ENCODE measurements around the gene CTDSP2. TPM values are rescaled to one million over a fixed set of nuclear protein-coding genes. Genes with fewer than 3 reads are reported as not detected.
"Not testable (repeated sequence)": the region's sequence is repeated elsewhere in the genome, so short reads cannot be mapped to it uniquely, and the experiment has no call there.

The CTDSP2 gene
- total and polyA plus RNA-seq, 5 donors, result 41.7 to 116 (median 99.6) TPM

DNA sequence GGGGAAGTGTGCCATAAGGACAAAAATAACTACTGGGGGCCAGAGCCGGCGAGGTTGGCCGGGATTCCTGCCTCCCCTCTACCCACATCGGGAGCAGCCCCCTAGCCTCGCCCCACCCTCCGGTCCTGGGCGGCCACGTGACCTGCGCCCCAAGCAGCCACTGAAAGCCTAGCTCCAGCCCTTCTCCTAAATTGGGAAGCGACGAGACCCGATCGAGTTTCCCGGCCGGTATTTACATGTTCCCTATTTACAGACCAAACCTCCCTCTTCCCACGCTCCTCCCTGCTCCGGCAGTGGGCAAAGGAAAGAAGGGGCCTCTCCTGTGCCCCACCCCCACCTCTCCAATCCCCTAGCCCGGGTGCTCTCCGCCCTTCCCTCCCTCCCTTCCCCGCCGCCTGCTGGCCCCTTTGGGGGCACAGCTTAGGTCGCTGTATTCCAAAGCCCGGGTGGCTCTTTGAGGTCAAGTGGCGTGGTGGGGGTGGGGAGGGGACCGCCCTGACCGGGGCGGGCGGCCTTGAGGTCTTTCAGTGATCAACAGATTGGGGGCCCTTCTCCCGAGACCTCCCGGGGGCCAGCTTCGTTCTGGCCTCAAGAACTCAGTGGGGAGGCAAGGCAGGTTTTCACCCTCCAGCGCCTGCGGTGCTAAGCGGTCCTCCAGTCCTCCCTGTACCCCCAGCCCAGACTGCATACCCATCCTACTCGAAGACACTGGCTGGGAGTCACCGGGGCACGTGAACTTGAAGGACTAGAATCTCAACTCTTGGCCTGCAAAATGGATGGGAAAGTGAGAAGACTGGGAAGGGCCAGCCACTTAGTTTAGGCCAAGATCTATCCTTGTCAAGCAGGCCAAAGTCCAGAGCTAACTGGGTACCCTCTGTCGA is 6.3 kb upstream of the CTDSP2 start:
- Histone ChIP-seq H3K27me3 (ENCODE audit: control insufficient read depth, insufficient read depth) (no peaks in the 10 kb centered on the region), H3K4me1 (ENCODE audit: control insufficient read depth, insufficient read depth, low read length) (peaks cover 11% of the 10 kb centered on the region), H3K27ac (ENCODE audit: low read length) (peak overlapping the region; percentile 65), H3K9me3 (ENCODE audit: control insufficient read depth, low read length) (no peaks in the 10 kb centered on the region), H3K4me3 (ENCODE audit: low read length) (peak overlapping the region; percentile 21)
- ATAC-seq, result peak; percentile 78 to 83
- peak; percentile 69 to 86 (median 84) for DNase-seq
- intact Hi-C loops (cut with DNase I), result no loop called here
- WGBS, result 26% methylated on average over 38 of the region's 38 CpGs

DNA sequence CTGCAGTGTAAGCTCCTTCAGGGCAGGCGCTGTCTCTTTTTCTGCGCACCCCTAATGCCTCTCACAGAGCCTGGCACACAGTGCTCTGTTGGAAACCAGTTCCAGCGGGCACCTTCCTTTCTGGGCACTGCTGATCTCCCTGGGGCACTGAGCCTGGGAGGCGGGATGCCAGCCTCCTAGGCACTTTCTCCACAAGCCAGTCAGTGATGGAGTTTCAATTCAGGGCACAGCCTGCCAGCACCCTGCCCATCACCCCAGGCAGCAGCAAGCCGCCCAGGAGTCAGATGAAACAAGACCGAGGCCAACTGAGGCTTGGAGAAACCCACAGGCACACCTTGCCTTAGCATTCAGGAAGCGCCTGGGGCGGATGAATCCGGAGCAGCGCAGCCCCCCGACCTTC is 5.7 kb upstream of the CTDSP2 start:
- Histone ChIP-seq H3K9me3 (ENCODE audit: control insufficient read depth, low read length) (no peaks in the 10 kb centered on the region), H3K27ac (ENCODE audit: low read length) (peak overlapping the region; percentile 65), H3K4me3 (ENCODE audit: low read length) (peak overlapping the region; percentile 21), H3K4me1 (ENCODE audit: control insufficient read depth, insufficient read depth, low read length) (peaks cover 11% of the 10 kb centered on the region), H3K27me3 (ENCODE audit: control insufficient read depth, insufficient read depth) (no peaks in the 10 kb centered on the region)
- 32% methylated on average over 11 of the region's 11 CpGs for WGBS
- DNase-seq, result peak; percentile 28 to 76 (median 73)
- peak; percentile 13 to 53 for ATAC-seq
- intact Hi-C loops (cut with DNase I), result no loop called here

DNA sequence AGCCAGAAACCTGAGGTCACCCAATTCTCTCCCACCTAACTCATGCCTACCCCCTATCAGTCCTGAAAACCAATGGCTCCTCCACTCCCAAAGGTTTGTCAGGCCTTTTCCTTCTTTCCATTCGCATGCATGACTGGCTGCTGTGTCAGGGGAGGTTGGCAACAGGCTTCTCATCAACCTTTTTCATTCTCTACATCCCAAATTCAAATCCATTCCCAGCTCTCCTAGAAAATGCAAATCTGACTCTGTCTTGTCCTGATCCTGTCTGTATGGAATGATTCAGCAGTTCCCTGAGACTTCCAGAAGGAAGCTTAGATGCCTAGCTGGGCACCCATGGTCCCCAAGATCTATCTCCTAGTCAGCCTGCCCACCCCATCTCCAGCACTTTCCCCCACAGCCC is 5.0 kb upstream of the CTDSP2 start:
- Histone ChIP-seq H3K9me3 (ENCODE audit: control insufficient read depth, low read length) (no peaks in the 10 kb centered on the region), H3K4me3 (ENCODE audit: low read length) (no peak overlapping the region), H3K4me1 (ENCODE audit: control insufficient read depth, insufficient read depth, low read length) (peaks cover 11% of the 10 kb centered on the region), H3K27me3 (ENCODE audit: control insufficient read depth, insufficient read depth) (no peaks in the 10 kb centered on the region), H3K27ac (ENCODE audit: low read length) (no peak overlapping the region)
- intact Hi-C loops (cut with DNase I), result no loop called here
- ATAC-seq, result no peak
- 90% methylated on average over 1 of the region's 1 CpG for WGBS
- no peak for DNase-seq

DNA sequence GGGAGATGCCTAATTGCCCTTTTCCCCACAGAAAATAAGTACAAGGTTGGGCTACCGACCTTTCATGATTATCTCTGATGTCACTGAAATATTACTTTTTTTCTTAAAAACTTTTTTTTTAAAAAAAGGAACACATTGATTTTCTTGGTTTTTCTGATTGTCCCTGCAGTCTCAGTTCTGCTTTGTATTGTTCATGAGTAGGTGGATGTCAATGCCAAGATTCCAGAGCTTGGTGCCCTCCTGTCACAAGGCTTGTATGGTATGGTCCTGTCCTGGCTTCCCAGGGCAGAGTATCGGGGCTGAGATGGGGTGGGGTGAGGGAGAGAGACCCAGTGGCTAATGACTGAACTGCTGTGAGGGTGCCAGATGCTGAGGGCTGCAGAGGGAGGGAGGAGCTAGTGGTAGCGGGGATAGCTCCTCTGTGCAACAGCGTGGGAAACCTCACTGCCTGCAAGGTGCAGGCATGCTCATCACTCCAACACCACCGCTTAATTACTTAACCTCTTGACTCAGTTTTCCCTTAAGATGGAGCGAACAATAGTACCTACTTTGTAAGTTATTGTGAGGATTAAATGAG is 4.4 kb upstream of the CTDSP2 start:
- intact Hi-C loops (cut with DNase I), result no loop called here
- H3K27ac ChIP-seq (ENCODE audit: low read length), result no peak overlapping the region
- WGBS, result 51% methylated on average over 6 of the region's 6 CpGs
- ATAC-seq (no peak), DNase-seq (peak in 1 of 3 donors; percentile 26)
- H3K27me3 ChIP-seq (ENCODE audit: control insufficient read depth, insufficient read depth), result no peaks in the 10 kb centered on the region
- no peak overlapping the region for H3K4me3 ChIP-seq (ENCODE audit: low read length)
- H3K4me1 ChIP-seq (ENCODE audit: control insufficient read depth, insufficient read depth, low read length), result peaks cover 11% of the 10 kb centered on the region
- H3K9me3 ChIP-seq (ENCODE audit: control insufficient read depth, low read length), result no peaks in the 10 kb centered on the region

DNA sequence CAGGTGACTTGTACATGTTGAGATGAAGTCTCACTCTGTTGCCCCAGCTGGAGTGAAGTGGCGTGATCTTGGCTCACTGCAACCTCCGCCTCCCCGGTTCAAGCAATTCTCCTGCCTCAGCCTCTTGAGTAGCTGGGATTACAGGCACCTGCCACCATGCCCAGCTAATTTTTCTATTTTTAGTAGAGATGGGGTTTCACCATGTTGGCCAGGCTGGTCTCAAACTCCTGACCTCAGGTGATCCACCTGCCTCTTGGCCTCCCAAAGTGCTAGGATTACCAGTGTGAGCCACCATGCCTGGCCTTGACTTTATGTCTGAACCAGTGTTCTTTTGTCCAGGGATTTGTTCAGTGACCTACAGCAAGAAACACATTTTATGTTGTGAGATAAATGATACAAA is 2.9 kb upstream of the CTDSP2 start:
- not testable (repeated sequence) for H3K9me3 ChIP-seq (ENCODE audit: control insufficient read depth, low read length); DNase-seq; H3K4me1 ChIP-seq (ENCODE audit: control insufficient read depth, insufficient read depth, low read length); H3K27ac ChIP-seq (ENCODE audit: low read length); ATAC-seq; H3K4me3 ChIP-seq (ENCODE audit: low read length); H3K27me3 ChIP-seq (ENCODE audit: control insufficient read depth, insufficient read depth)
- WGBS, result 95% methylated on average over 3 of the region's 3 CpGs
- intact Hi-C loops (cut with DNase I), result loop anchor here in 2 of 4 donors (5.0 kb wide), 2 partner anchors 43 to 48 kb away; no protein-coding TSS in a partner anchor

DNA sequence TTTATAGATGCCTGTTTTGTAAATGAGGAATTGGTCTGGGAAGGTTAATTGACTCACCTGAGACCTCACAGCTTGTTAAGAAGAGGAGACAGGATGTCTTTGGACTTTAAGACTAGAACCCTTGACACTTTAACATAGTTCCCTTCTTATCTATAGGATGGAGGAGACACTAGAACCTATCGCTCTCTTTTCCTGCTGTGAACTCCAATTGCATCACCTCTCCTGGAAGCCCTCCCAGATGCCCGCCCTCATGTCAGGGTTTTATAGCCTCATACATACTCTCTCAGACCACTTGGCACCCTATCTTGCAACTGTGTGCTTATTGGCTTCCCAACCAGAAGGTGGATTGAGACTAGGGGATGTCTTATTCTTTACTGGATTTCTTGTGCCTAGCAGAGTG is 2.5 kb upstream of the CTDSP2 start:
- 80% methylated on average over 2 of the region's 2 CpGs for WGBS
- Histone ChIP-seq H3K9me3 (ENCODE audit: control insufficient read depth, low read length) (no peaks in the 10 kb centered on the region), H3K4me3 (ENCODE audit: low read length) (no peak overlapping the region), H3K4me1 (ENCODE audit: control insufficient read depth, insufficient read depth, low read length) (peaks cover 10% of the 10 kb centered on the region), H3K27ac (ENCODE audit: low read length) (no peak overlapping the region), H3K27me3 (ENCODE audit: control insufficient read depth, insufficient read depth) (no peaks in the 10 kb centered on the region)
- ATAC-seq (no peak), DNase-seq (no peak)
- intact Hi-C loops (cut with DNase I), result loop anchor here in 2 of 4 donors (5.0 kb wide), 2 partner anchors 43 to 48 kb away; no protein-coding TSS in a partner anchor

DNA sequence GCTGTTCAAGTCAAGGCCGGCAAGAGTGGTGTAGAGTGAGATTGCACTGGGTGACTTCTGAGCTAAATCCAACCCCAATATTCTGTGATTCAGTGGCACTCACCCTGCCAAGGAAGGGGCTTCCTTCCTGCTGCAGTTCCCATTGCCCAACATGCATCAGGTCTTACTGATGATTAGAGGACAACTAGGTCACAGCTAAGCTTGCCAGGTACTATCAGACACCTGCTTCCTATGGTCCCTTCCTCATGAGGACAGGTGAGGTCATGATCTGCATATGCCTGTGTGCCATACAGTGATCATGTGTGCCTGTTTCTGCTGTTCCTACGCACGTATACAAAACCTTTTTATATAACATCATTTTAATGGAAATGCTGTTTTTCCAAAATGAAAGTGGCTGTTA is 1.7 kb upstream of the CTDSP2 start:
- Histone ChIP-seq H3K27ac (ENCODE audit: low read length) (no peak overlapping the region), H3K4me3 (ENCODE audit: low read length) (no peak overlapping the region), H3K4me1 (ENCODE audit: control insufficient read depth, insufficient read depth, low read length) (peaks cover 10% of the 10 kb centered on the region), H3K9me3 (ENCODE audit: control insufficient read depth, low read length) (no peaks in the 10 kb centered on the region), H3K27me3 (ENCODE audit: control insufficient read depth, insufficient read depth) (no peaks in the 10 kb centered on the region)
- WGBS, result 89% methylated on average over 3 of the region's 3 CpGs
- no peak for ATAC-seq
- intact Hi-C loops (cut with DNase I), result loop anchor here in 2 of 4 donors (5.0 kb wide), 2 partner anchors 44 to 49 kb away; no protein-coding TSS in a partner anchor
- no peak for DNase-seq

DNA sequence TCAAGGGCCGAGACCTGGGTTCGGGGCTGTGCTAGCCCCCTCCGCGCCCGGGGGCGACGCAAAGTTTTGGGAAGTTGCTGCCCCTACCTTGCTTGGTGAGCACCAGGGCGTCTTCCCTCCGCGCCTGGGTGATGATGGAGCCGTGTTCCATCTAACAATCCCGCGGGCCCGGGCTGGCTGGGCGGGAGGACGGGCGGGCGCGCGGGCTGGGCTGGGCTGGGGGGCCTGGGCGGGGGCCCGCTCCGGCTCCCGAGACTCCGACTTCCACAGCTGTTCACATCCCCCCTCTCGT is 298 bp downstream of the CTDSP2 start:
- no peaks in the 10 kb centered on the region for H3K27me3 ChIP-seq (ENCODE audit: control insufficient read depth, insufficient read depth)
- H3K4me1 ChIP-seq (ENCODE audit: control insufficient read depth, insufficient read depth, low read length), result peaks cover 16% of the 10 kb centered on the region
- no peaks in the 10 kb centered on the region for H3K9me3 ChIP-seq (ENCODE audit: control insufficient read depth, low read length)
- H3K27ac ChIP-seq (ENCODE audit: low read length), result peak overlapping the region; percentile 100
- WGBS, result under 1% methylated on average over 26 of the region's 26 CpGs
- intact Hi-C loops (cut with DNase I), result loop anchor here in 2 of 4 donors (5.0 kb wide), 2 partner anchors 46 to 51 kb away; no protein-coding TSS in a partner anchor
- ATAC-seq (peak; percentile 30 to 51), DNase-seq (no peak)
- H3K4me3 ChIP-seq (ENCODE audit: low read length), result peak overlapping the region; percentile 92

DNA sequence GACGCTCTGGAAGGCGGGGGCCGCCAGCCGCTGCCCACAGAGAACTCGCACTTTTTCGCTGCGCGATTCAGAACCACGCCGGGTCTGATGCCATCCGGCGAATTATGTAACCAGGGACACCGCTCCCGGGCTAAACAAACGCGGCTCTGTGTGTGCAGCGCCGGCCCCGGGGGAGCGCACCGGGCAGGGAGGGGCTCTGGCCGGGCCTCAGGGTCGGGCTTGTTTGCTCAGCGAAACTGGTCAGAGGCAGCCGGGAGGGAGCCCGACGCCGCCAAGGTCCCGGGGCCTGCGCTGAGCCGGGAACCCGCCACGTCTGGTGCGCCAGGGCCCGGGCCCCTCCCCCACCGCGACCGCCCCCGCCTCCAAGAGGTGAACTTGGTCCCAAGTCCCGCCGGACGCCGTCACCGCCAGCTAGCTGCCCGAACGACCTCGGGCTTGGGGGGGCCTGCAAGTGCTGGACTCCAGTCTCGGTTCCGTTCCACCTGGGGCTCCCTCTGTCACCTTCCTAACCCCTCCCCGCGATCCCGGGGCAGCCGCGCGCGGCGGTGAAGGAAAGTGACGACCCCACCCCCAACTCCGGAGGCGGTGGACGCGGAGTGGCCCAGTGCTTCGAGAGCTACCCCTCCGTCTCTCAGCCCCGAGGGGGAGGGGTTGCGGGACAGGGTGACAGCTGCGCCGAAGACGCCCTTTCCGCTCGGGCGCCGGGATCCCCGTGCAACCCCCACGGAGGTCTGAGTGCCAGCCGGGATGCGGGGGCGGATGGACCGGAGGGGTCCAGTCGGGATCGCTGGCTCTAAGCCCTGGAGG is 848 bp downstream of the CTDSP2 start:
- intact Hi-C loops (cut with DNase I), result loop anchor here in 2 of 4 donors (5.0 kb wide), 2 partner anchors 47 to 52 kb away; no protein-coding TSS in a partner anchor
- Histone ChIP-seq H3K27ac (ENCODE audit: low read length) (peak overlapping the region; percentile 100), H3K4me3 (ENCODE audit: low read length) (peak overlapping the region; percentile 92), H3K9me3 (ENCODE audit: control insufficient read depth, low read length) (no peaks in the 10 kb centered on the region), H3K4me1 (ENCODE audit: control insufficient read depth, insufficient read depth, low read length) (peaks cover 17% of the 10 kb centered on the region), H3K27me3 (ENCODE audit: control insufficient read depth, insufficient read depth) (no peaks in the 10 kb centered on the region)
- peak; percentile 82 to 93 (median 92) for DNase-seq
- under 1% methylated on average over 81 of the region's 81 CpGs for WGBS
- ATAC-seq, result peak; percentile 50 to 67

DNA sequence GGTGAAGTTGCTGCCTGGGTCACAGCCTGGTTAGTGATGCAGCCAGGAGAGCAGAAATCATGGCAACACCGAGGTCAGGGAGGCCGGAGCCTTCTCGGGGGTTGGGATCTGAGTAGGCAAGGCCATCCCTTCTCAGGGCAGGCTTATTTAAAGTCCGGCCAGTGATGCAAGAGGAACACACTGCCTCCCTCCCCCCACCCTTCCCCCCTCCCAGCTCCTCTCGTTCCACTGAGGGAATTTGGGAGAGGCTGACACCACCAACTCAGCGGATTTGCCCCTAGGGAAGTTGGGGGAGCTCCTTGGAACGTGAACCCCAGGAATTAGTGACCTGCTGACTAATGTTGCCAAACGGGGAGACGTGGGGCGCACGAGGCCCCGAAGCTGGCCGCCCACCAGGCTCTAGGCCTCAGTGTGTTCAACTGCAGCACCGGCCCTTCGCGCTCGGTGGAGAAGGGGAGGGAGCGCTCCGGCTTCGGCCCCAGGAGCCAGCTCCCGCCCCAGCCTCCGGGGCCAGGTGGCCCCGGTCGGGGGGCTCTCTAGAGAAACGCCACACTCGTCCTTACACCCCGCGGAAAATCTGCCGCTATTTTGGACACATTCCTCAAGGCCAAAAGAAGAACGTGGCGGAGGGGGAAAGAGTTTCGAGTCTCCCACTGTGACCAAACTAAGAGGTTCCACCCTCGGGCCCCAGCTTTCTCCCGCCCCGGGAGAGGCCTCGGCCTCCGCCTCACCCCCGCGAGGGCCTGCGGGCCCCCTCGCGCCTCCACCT is 1.6 kb downstream of the CTDSP2 start:
- Histone ChIP-seq H3K4me3 (ENCODE audit: low read length) (peak overlapping the region; percentile 92), H3K9me3 (ENCODE audit: control insufficient read depth, low read length) (no peaks in the 10 kb centered on the region), H3K27me3 (ENCODE audit: control insufficient read depth, insufficient read depth) (no peaks in the 10 kb centered on the region), H3K4me1 (ENCODE audit: control insufficient read depth, insufficient read depth, low read length) (peaks cover 21% of the 10 kb centered on the region), H3K27ac (ENCODE audit: low read length) (peak overlapping the region; percentile 100)
- intact Hi-C loops (cut with DNase I), result loop anchor here in 2 of 4 donors (5.0 kb wide), 2 partner anchors 47 to 52 kb away; no protein-coding TSS in a partner anchor
- ATAC-seq (peak; percentile 52 to 54), DNase-seq (peak; percentile 81 to 89 (median 89))
- WGBS, result under 1% methylated on average over 42 of the region's 42 CpGs
